Skeletal muscle satellite cell (primary cell): Measurements from ENCODE around the gene GMPPA. TPM values are rescaled to one million over a fixed set of nuclear protein-coding genes. Genes with fewer than 3 reads are reported as not detected.
A peak's percentile ranks its signal among the peaks of the same experiment; 100 is the strongest.

Experiments
- H3K27me3 ChIP-seq: 2 replicates; pipeline ENCODE4 v1.7.0; 2013; ENCODE audit warnings: low read length; ENCODE audit not compliant: control insufficient read depth, insufficient read depth
- H3K36me3 ChIP-seq: 2 replicates; pipeline ENCODE4 v1.7.0; 2013; ENCODE audit warnings: mild to moderate bottlenecking, control low read depth, low read length; ENCODE audit not compliant: insufficient read depth
- H3K4me1 ChIP-seq: 2 replicates; pipeline ENCODE4 v1.7.0; 2013; ENCODE audit warnings: low read length; ENCODE audit not compliant: control insufficient read depth, insufficient read depth
- H3K4me2 ChIP-seq: 2 replicates; pipeline ENCODE4 v1.7.0; 2013; ENCODE audit warnings: mild to moderate bottlenecking, low read length
- H3K4me3 ChIP-seq: 2 replicates; pipeline ENCODE4 v1.7.0; 2013; ENCODE audit warnings: low read length
- H3K9ac ChIP-seq: 2 replicates; pipeline ENCODE4 v1.7.0; 2013; ENCODE audit warnings: mild to moderate bottlenecking, low read depth, low read length, moderate library complexity
- H3K9me3 ChIP-seq: replicated peaks from 2 replicates; pipeline ENCODE4 v1.7.0; 2013; ENCODE audit warnings: mild to moderate bottlenecking, control low read depth, low read length
- small RNA-seq: library from RNA; depleted of rRNA; stranded (forward); fragments of <200 nt; gene quantifications from one replicate; pipeline ENCODE3, GENCODE V24; 2012

Gene GMPPA

DNA sequence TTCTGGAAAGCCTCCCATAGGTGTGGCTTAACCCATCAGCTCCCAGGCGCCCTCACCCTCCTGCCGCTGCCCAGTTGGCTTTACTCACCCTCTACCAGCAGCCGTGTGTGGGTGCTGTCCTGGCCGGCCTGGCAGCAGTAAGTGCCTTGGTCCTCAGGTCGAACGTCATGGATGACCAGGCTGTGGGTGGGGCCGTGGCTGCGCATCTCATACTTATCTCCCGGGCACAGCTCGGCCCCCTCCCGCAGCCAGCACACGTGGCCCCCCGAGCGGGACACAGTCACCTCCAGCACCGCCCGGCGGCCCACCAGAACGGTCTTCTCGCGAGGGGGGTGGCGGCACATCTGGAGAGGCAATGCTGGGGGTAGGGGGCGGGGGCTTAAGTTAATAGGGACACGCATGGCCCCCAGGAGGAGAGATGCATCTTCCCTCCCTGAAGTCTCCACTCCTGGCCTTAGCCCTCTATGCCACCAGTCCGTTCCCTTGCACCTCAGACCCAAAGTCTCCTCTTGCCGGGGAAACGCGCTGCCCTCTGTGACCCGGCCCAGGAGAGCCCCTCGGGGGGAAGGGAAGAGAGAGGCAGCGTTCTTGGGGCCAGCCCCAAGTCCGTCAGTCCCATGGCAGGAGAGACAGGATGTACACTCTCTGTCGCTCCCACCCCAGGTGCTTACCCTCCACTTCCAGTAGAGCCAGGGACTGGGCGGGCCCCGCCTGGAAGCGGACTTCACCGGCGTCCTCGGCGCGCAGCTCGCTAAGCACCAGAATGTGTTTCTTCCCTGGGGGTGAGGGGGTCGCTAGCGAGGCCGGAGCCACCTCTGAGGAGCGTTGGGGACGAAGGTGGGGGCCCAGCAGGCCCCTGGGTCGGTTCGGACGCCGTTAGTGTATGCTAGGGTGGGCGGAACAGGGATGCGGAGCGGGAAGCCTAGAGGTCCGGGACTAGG is 53.0 kb downstream of the GMPPA start:
- Histone ChIP-seq H3K27me3 (no peaks in the 10 kb centered on the region), H3K9ac (peak overlapping the region; percentile 50), H3K4me3 (peak overlapping the region; percentile 88), H3K36me3 (no peaks in the 10 kb centered on the region), H3K9me3 (no peaks in the 10 kb centered on the region), H3K4me2 (peak overlapping the region; percentile 94), H3K4me1 (peaks cover 18% of the 10 kb centered on the region)

DNA sequence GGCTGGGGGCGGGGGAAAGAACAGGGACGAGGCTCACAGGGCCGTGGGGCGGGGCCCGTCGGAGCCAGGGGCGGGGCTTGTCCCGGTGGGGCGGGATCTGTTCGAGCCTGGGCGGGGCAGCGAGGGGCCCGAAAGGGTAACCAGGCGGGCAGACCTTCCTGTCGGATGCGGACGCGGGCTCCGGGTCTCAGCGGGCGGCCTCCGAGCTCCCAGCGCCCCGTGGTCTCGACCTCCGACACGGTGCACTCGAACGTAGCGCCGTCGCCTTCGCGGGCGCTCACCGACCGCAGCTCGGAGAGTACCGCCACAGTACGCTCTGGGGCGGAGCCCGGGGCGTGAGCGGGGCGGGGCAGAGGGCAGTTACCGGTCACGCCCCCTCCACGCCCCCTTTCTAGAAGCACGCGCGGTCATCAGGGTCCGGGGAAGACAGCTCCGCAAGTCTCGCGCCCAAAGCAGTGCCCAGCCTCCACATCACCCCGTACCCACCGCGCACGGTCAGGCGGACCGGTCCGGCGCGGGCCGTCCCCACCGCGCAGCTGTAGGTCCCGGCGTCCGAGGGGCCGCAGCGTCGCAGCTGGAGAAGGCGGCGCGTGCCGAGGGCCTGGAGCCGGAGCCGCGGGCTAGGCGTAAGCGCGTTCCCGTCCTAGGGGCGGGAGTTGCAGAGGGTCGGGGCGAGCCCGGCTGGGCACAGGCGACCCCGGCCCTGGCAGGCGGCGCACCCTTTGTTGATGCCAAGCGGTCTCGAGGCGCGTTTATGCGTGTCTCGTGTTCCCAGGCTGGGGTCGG is 53.9 kb downstream of the GMPPA start:
- no peaks in the 10 kb centered on the region for H3K9me3 ChIP-seq
- peak overlapping the region; percentile 53 for H3K9ac ChIP-seq
- H3K36me3 ChIP-seq: no peaks in the 10 kb centered on the region
- no peaks in the 10 kb centered on the region for H3K27me3 ChIP-seq
- H3K4me1 ChIP-seq: peaks cover 18% of the 10 kb centered on the region
- peak overlapping the region; percentile 88 for H3K4me3 ChIP-seq
- peak overlapping the region; percentile 94 for H3K4me2 ChIP-seq

DNA sequence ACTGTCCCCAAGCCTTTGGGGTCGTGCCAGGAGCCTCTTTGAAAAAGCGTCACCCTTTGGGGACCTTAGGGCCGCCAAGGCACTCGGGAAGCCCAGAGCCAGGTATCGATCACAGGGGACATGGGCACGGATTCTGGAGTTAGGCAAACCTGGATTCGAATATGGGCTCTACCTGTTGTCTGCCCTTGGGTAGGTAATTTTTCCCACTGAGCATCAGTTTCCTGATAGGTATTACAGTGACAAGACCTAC is 54.4 kb downstream of the GMPPA start:
- H3K9ac ChIP-seq: peak overlapping the region; percentile 19
- H3K4me2 ChIP-seq: peak overlapping the region; percentile 94
- peak overlapping the region; percentile 88 for H3K4me3 ChIP-seq
- no peaks in the 10 kb centered on the region for H3K36me3 ChIP-seq
- peaks cover 18% of the 10 kb centered on the region for H3K4me1 ChIP-seq
- no peaks in the 10 kb centered on the region for H3K9me3 ChIP-seq
- no peaks in the 10 kb centered on the region for H3K27me3 ChIP-seq

DNA sequence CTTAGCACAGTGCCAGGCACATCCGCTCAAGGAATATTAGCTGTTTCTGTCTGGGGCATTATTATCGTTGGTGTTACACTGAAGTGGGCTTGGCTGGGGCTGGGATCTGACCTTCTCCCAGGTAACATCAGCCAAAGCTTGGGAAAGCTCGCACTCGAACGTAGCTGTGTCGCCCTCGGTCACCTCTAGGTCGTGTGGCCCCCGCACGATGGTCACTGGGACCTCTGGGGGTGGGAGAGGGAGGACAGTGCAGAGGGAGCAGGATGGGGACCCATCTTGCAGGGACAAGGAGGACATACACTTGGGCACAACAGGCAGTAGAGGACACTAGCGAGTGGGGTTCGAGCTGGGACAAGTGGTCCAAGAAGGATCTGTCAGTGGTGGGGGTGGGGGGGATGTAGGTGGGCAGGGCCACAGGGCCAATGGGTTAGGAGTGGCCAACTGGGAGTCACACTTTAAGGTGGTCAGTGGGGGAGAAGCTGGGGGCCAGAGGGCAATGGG is 54.8 kb downstream of the GMPPA start:
- H3K9ac ChIP-seq: no peak overlapping the region
- H3K4me1 ChIP-seq: peaks cover 18% of the 10 kb centered on the region
- H3K9me3 ChIP-seq: no peaks in the 10 kb centered on the region
- H3K4me3 ChIP-seq: no peak overlapping the region
- H3K36me3 ChIP-seq: no peaks in the 10 kb centered on the region
- no peaks in the 10 kb centered on the region for H3K27me3 ChIP-seq
- no peak overlapping the region for H3K4me2 ChIP-seq

DNA sequence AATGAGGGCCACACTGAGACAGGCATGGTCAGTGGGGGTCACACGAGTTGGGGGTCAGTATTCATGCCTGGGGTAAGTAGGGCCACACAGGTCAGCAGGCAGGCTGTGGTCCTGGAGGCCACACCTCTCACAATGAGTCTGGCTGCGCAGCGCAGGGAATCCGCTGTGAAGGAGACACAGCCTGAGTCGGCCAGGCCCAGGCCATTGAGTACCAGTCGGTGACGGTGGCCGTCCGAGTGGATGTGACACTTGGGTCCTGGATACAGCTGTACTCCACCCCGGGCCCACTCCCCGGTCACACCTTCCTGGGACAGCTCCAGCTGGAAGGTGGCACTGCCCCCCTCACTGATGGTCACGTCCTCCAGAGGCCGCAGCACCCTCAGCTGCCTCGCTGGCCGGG is 55.7 kb downstream of the GMPPA start:
- no peaks in the 10 kb centered on the region for H3K27me3 ChIP-seq
- H3K9ac ChIP-seq: no peak overlapping the region

DNA sequence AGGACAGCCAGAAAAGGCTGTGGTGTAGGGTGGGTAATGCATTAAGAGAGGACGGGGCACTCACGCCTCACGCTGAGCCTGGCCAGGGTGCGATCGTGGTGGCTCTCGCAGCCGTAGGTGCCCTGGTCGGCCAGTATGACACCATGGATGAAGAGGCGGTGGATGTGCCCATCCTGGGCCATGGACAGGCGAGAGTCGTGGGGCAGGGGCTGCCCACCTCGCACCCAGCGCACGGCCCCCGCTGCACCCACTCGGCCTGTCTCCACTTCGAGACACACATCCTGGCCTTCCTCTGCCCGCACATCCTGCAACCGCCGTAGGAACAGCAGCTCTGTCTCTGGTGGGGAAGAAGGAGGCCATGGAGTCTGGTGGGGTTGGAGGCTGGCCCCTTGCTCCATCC is 57.3 kb downstream of the GMPPA start:
- Histone ChIP-seq H3K4me2 (no peak overlapping the region), H3K36me3 (no peaks in the 10 kb centered on the region), H3K9me3 (no peaks in the 10 kb centered on the region), H3K27me3 (no peaks in the 10 kb centered on the region), H3K9ac (no peak overlapping the region), H3K4me1 (peaks cover 18% of the 10 kb centered on the region), H3K4me3 (no peak overlapping the region)

More for the DNA sequence above, 55.7 kb downstream of the GMPPA start:
- H3K4me1 ChIP-seq: peaks cover 18% of the 10 kb centered on the region
- H3K9me3 ChIP-seq: no peaks in the 10 kb centered on the region
- no peak overlapping the region for H3K4me2 ChIP-seq
- no peaks in the 10 kb centered on the region for H3K36me3 ChIP-seq
- no peak overlapping the region for H3K4me3 ChIP-seq

DNA sequence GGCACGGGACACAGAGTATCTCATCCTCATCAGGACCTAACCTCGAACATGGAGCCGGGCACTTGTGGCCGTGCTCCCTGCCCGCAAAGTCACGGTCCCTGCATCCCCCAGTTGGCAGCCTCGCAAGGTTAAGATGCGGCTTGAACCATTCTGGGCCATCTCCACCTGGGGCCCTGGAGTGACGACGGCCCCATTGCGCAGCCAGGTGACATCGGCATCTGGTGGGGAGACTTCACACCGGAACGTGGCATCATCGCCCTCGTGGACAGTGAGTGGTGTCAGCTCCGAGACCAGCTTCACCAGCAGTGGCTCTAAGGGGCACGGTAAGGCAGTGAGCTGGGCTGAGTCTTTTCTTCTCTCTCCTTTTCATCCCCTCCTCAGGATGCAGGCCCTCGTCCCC is 57.7 kb downstream of the GMPPA start:
- peaks cover 13% of the 10 kb centered on the region for H3K4me1 ChIP-seq
- no peaks in the 10 kb centered on the region for H3K9me3 ChIP-seq
- H3K4me2 ChIP-seq: no peak overlapping the region
- H3K36me3 ChIP-seq: no peaks in the 10 kb centered on the region
- H3K4me3 ChIP-seq: no peak overlapping the region
- H3K27me3 ChIP-seq: no peaks in the 10 kb centered on the region
- H3K9ac ChIP-seq: no peak overlapping the region

Small RNAs within 50 kb of the gene (small RNA-seq; reads per million reads assigned to genes)
- gene MIR3132: not detected
